NCI-H345 (cell line): ENCODE data around the gene METTL24.

Source experiments
- DNase-seq: peaks from one replicate; lab custom pipeline; 2025; lab: John Stamatoyannopoulos, UW

Gene METTL24

GRCh38 chr6:110357664-110358552 lies at the start of gene METTL24:
Gene METTL24 (minus strand): TSS chr6:110358349. CDS start chr6:110358272, 77 bp downstream.
- peak; percentile 27 for DNase-seq

GRCh38 chr6:110404607-110405006 lies 46.5 kb upstream of the METTL24 start:
- DNase-seq = no peak

GRCh38 chr6:110401585-110402176 lies 43.5 kb upstream of the METTL24 start:
- no peak for DNase-seq

- no peak for DNase-seq
Measured at GRCh38 chr6:110400208-110400607, 42.1 kb upstream of the METTL24 start.

- DNase-seq = no peak
Measured at GRCh38 chr6:110399219-110400071, 41.3 kb upstream of the METTL24 start.

- DNase-seq = no peak
Measured at GRCh38 chr6:110398778-110399177, 40.6 kb upstream of the METTL24 start.

- DNase-seq = no peak
Measured at GRCh38 chr6:110395221-110395620, 37.1 kb upstream of the METTL24 start.

- DNase-seq = no peak
Measured at GRCh38 chr6:110394409-110394808, 36.3 kb upstream of the METTL24 start.

GRCh38 chr6:110392727-110393126 lies 34.6 kb upstream of the METTL24 start:
- DNase-seq = no peak

GRCh38 chr6:110390404-110390803 lies 32.3 kb upstream of the METTL24 start:
- DNase-seq = no peak

- DNase-seq = no peak
Measured at GRCh38 chr6:110389689-110390382, 31.7 kb upstream of the METTL24 start.

GRCh38 chr6:110387986-110388385 lies 29.8 kb upstream of the METTL24 start:
- no peak for DNase-seq

- DNase-seq = no peak
Measured at GRCh38 chr6:110385458-110385863, 27.3 kb upstream of the METTL24 start.

GRCh38 chr6:110378552-110378951 lies 20.4 kb upstream of the METTL24 start:
- DNase-seq = no peak

GRCh38 chr6:110369066-110369465 lies 10.9 kb upstream of the METTL24 start:
- DNase-seq = no peak

- no peak for DNase-seq
Measured at GRCh38 chr6:110368284-110368683, 10.1 kb upstream of the METTL24 start.

- no peak for DNase-seq
Measured at GRCh38 chr6:110367825-110368224, 9.7 kb upstream of the METTL24 start.

GRCh38 chr6:110366975-110367374 lies 8.8 kb upstream of the METTL24 start:
- DNase-seq = no peak

- DNase-seq = peak; percentile 13
Measured at GRCh38 chr6:110366256-110366655, 8.1 kb upstream of the METTL24 start.

- DNase-seq = no peak
Measured at GRCh38 chr6:110364364-110365105, 6.4 kb upstream of the METTL24 start.

- DNase-seq = no peak
Measured at GRCh38 chr6:110363748-110364147, 5.6 kb upstream of the METTL24 start.
